T-helper 1 cell treated with Interleukin-12 subunit alpha and Interleukin-12 subunit beta and Interleukin-4 antibody, amounts not matched to agents 30 ng/mL and 1 ng/mL, for 36 hours (primary cell): ENCODE measurements around the gene CALHM6. TPM values are rescaled to one million over a fixed set of nuclear protein-coding genes. Genes with fewer than 3 reads are reported as not detected.

Experiments
- intact Hi-C: fragments of 100-400 bp; cut with micrococcal nuclease; formaldehyde crosslinking; loops from one replicate; pipeline ENCODE4 v1.15.1; 2024
- total RNA-seq: library from RNA; stranded (reverse); gene quantifications from 2 replicates; pipeline ENCODE4 v1.2.3, GENCODE V29; 2022

CALHM6 gene
- 86.6 and 89.1 TPM in 2 replicates for total RNA-seq

DNA sequence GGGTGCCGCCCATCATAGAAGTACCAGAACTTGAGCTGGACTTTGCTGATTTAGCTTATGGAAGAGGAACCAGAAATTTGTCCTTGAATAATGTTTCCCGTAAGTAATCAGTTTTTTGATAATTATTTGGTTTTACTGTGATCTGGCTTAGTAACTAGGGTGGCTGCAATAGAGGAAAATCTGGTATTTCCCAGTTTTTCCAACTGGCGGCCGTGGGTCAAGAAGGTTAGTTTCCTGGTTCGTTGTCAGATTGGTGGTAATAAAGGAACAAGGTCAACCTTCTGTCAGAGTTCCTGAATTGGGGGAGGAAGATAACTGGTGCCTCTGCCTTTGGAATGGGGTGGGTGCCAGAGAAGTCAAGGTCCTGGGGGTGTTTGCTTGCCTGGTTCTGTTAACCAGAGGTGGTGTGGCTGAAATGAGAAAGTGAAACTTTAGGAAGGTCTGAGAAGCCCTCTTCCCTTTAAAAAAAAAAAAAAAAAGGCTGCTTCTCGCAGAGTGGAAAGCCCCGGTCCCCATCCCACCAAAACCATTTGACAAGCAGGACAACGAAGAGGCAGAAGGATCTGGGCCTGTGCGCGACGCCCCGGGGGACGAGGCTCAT lies at the start of gene CALHM6:
CALHM6 (plus strand) TSS at position 45 of the 601 bp plus-strand sequence; CDS start at position 600, 555 bp downstream.
- intact Hi-C loops, result loop anchor here (1.0 to 5.0 kb wide), 4 partner anchors 207 to 1141 kb away; partner anchors contain the start of genes GOPC, KPNA5, NT5DC1 and TSPYL4

GRCh38 chr6:116412270-116412669 lies 48.9 kb upstream of the CALHM6 start:
- intact Hi-C loops, result no loop called here

GRCh38 chr6:116413357-116413756 lies 47.8 kb upstream of the CALHM6 start:
- intact Hi-C loops, result no loop called here

- intact Hi-C loops, result no loop called here
These were observed 43.5 kb upstream of the CALHM6 start for GRCh38 chr6:116417661-116418060.

GRCh38 chr6:116419069-116419786 lies 41.9 kb upstream of the CALHM6 start:
- intact Hi-C loops, result no loop called here

GRCh38 chr6:116420341-116420740 lies 40.8 kb upstream of the CALHM6 start:
- intact Hi-C loops, result no loop called here

DNA sequence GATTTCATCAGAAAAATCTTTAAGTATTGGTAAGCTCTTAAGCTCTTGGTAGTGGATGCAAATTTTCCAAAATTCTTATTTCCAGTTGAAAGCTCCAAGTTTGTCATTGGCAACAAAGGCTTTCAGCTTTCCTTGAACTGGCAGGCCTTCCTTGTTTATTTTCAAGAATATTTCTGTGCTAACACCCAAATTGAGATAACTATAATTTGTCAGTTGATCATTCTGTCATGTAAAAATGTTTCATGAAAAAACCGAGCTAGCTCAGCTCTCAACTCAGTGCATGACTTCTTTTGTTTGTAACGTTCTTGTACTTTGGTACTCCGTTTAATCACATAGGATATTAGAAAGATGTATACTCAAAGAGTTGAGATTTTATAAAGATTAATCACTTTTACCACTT lies 38.9 kb upstream of the CALHM6 start:
- intact Hi-C loops, result no loop called here

- intact Hi-C loops, result no loop called here
These were observed 37.2 kb upstream of the CALHM6 start for GRCh38 chr6:116424001-116424400.

DNA sequence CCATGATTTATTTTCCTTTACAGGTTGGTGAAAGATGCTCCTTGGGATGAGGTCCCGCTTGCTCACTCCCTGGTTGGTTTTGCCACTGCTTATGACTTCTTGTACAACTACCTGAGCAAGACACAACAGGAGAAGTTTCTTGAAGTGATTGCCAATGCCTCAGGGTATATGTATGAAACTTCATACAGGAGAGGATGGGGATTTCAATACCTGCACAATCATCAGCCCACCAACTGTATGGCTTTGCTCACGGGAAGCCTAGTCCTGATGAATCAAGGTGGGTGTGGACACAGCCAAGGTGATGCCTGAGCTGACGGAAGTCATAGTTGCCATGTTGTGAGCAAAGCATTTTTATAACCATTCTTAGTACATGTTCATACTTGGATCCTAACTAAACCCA lies 34.6 kb upstream of the CALHM6 start:
- intact Hi-C loops, result no loop called here

- intact Hi-C loops, result no loop called here
These were observed 32.1 kb upstream of the CALHM6 start for GRCh38 chr6:116429111-116429510.

GRCh38 chr6:116430860-116431259 lies 30.3 kb upstream of the CALHM6 start:
- intact Hi-C loops, result no loop called here

DNA sequence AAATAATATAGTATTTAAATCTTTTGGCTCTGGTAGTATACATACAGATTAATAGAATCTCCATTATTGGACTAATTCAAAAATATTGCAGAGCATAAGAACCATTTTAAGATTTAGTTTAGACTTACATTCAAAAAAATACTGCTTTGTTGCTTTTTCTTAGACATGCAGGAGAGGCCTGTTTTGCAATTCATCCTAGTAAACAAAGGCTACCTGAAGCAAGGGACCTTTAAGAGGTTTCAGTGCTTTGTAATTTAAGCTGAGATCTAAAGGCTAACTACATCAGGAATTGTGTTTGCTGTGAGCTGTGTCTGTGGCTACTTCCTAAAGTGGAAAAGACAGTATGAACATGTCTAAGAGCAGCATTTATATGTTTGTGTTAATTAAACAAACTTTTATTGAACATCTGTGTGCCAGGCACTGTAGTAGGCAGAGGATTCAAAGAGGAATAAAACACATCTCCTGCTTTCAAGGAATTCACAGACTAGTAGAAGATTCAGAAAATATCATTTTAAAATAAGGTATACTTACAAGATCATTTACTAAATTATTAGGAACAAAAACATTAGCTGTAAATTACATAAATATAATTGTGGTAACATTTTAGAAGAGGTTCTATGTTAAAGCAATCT lies 29.1 kb upstream of the CALHM6 start:
- intact Hi-C loops, result no loop called here

DNA sequence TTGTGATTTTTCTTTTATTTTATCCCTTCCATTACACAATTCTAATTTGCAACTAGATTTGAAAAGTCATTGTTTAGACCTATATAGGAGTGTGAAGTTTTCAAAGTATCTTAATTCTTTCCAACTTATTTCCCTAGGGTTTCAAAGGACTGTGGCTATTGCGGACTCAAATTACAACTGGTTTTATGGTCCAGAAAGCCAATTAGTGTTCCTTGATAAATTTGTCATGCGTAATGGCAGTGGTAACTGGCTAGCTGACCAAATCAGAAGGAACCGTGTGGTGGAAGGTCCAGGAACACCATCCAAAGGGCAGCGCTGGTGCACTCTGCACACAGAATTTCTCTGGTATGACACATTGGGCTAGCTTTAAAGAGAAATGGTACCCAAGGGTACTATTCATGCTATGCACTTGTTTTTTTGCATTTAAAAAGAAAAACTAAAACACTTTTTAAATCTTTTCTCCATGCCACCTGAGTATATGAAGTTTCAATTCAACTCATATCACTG lies 27.9 kb upstream of the CALHM6 start:
- intact Hi-C loops, result no loop called here

DNA sequence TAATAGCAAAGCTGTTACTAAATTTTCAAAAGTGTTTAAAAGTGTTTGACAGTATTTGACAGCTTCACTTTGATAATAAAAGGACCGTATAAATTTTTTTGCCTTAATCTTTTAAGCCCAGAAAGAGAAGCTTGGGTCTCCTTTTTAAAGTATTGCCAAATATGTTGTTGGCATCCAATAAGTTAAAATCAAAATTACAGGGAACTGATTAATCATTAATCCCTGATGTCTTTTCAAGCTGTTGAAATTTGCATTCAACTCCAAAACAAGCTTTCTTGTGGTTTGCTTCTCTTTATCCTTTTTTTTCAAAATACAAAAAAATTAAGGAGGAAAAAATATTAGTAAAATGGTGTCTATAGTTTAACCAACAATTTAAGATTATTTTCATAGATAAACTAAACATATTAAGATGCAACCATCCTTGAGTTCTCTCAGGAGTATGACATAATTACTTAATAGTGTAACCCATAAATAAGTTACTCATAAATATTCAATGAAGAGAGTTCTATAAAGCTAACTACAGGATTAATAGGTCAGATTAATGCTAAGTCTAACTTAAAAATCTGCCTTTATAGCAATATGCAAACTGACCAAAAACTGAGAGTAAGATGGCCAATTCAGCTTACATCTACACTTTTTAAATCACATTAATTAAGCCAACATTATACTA lies 27.0 kb upstream of the CALHM6 start:
- intact Hi-C loops, result no loop called here

DNA sequence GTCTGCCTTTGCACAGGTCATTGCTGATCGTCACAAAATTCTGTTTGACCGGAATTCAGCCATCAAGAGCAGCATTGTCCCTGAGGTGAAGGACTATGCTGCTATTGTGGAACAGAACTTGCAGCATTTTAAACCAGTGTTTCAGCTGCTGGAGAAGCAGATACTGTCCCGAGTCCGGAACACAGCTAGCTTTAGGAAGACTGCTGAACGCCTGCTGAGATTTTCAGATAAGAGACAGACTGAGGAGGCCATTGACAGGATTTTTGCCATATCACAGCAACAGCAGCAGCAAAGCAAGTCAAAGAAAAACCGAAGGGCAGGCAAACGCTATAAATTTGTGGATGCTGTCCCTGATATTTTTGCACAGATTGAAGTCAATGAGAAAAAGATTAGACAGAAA lies 24.6 kb upstream of the CALHM6 start:
- intact Hi-C loops, result no loop called here

DNA sequence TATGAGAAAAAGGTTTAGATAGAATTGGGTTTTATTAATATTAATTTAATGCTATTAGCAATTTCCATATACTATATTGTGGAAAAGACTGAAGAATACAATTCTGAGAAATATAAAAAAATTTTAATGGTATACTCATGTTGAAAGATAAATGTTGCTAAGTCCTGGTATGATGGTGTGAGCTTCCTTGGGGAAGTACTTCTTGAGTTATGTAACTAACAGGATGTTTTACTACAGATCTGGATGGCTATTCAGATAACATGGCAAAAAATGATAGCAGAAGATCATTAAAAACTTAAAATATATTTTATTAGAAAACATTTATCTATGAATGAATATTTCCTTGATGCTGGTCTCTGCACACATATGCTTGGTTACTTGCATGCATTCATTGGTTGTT lies 23.5 kb upstream of the CALHM6 start:
- intact Hi-C loops, result no loop called here

DNA sequence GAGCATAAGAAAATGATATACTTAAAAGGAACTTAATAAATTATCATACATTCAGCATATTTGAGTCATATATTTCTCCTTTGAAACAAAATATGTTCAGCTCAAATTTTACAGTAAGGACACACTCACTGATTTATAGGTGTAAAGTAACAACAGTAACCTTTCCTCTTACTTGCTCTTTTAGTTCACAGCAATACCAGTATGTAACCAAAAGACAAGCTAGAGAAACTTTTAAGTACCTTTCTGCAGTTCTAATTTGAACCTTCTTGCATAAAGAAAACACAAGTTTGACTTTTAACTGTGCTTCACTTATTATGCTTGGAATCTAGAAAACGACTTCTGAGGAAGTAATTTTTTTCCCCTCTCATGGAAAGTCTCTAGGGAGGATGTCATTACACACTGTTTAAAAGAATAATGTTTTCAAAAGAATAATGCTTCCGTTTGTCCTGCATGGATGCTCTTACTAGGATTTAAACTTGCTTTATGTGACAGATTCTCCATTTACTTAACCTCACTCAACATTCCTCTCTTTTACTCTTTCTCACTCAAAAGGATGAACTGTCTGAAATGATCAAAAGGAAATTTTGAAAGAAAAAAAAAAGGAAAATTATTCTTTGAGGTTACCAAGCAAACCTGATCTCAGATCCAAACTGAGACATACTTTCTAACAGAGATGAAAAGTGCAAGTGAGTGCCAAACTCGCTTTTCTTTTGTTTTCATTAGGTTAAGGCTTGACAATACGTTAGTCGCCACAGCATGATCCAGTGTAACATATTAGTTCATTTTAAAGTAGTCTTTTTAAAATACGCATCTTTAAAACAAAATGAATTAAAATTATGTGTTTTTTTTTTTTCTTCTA lies 22.4 kb upstream of the CALHM6 start:
- intact Hi-C loops, result no loop called here

DNA sequence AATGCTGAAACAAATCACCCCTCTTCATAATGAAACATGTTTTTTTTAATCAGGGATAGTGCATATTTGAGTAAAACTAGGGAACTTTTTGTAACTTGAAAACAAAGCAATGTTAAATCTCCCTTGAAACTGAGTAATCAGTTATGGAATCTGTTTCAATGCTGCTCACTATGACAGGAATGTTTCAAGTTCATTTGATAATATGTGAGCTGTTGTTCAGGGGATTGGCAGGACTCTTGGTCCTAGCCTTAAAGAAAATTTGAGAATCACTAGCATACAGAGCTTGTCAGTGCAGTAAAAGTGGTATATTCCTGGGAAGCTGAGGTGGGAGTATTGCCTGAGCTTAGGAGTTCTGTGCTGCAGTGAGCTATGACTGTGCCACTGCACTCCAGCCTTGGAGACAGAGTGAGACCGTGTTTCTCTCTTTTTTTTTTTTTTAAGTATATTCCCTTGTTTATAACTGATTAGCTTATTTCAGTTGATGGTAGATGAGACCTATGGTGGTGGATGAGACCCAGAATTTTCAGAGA lies 21.6 kb upstream of the CALHM6 start:
- intact Hi-C loops, result loop anchor here (5.0 kb wide), 1 partner anchor 67 kb away; the partner anchor contains the start of gene DSE

DNA sequence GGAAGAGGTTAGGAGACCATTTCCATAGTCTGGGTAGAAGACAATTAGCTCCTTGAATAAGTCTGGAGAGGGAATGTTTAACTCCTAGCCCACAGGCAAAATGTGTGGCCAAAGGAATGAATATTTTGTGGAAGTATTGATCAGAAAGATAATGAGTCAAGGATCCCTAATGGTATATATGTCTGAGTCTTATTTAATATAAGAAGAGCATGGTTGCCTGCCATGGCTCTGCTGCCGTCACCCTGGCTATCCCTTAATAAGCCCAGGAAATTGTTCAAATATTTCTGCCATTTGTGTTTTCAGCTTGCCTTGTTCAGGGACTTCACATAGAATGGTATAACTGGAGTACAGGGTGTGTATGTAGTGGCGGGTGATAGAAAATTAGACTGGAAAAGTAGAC lies 18.1 kb upstream of the CALHM6 start:
- intact Hi-C loops, result loop anchor here (5.0 kb wide), 1 partner anchor 71 kb away; the partner anchor contains the start of gene DSE

DNA sequence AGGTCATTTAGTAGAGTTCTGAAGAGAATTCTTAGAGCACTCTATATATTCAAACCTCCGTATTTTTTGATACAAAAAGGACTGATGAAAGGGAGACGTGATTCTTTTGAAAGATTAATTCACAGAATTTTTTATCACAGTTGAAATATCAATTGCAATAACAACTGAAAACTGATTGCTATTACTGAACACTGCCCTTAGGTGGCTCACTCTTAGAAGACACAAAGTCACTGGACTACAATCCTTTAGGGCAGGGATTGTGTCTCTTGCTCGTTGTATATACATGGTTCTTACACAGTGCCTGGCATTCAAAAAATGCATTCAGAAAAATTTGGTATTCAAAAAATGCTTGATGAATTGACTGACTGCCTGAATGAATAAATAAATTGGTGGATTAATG lies 17.1 kb upstream of the CALHM6 start:
- intact Hi-C loops, result loop anchor here (1.0 to 5.0 kb wide), 9 partner anchors 18 to 226 kb away; partner anchors contain the start of genes DSE and TSPYL4
